SW480 (cell line): Measurements from ENCODE around the gene PHF13.

Experiments used
- DNase-seq: peaks from one replicate; pipeline ENCODE4 v3.0.0-alpha.2; 2016; ENCODE audit warnings: low spot score

The PHF13 gene

DNA sequence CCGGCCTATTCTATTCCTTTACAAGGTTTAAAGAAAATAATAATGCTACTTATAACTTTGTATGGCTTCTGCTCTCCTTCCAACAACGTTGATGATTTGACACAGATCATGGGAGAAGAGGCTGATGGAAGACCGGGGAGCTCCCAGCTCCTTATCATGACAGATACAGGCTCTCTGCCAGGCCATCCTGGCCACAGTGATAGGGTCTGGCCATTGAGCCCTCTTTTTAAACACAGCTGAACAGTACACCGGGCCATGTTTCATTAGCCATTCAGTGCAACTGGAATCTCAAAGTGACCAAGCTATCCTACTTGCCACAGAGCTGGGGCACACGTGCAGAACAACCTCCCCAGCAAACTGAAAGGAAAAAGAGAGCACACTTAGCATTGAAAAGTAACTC, 53.2 kb downstream of the PHF13 start:
- DNase-seq = no peak

DNA sequence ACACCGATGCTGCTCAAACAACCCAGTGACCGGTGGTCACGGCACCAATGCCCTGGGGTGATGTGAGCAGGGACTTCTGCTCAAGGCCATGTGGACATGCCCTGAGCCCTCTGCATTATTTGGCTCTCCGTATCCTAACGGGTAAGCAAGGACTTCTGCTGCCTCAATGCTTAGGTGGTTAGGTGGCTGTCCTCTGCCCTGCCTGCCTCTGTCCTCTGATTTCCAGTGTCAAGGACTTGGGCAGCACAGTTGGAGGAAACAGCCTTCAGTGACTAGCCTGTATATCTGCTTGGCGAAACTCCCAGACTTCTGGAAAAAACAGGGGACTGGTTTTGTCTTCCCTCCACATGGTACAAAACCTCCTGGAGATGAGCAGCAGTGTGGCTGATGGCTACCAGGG, 53.6 kb downstream of the PHF13 start:
- DNase-seq = no peak

DNA sequence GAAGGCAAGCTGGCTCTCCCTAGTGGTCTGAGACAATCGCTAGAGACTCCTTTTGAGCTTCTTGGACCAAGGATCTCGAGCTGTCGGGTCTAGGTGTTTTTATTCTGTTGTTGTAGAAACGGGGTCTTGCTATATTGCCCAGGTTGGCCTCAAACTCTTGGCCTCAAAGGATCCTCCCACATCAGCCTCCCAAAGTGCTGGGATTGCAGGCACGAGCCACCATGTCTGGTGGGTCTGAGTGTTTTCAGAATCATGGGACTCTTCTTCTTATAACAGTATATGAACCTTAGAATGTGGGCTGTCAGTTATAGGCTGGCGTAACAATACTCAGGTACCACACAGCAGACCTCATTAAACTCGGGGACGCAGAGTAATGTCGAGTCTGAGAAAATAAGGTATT, 55.0 kb downstream of the PHF13 start:
- DNase-seq = no peak

DNA sequence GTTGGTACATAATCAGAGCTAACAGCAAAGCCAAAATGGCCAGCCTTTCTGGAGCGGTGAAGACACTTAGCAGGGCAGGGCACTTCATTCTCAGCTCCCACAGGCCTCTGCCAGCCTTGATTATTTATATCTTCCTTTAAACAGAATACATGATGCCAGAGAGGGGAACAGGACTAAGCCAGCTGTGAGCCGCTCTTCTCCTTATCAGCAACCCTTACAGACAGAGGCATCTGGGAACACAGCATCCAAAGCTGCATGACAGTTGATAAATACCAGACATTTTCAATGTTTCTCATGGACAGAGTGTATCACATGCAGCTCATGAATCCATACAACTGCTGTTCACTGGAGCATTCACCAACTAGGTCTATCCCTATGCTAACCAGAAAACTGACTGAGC, 59.0 kb downstream of the PHF13 start:
- no peak for DNase-seq
